Activated B cell treated with CpG ODN at 0.5 μM for 24 hours (primary cell): ENCODE results near the gene HDHD2. TPM values are rescaled to one million over a fixed set of nuclear protein-coding genes. Genes with fewer than 3 reads are reported as not detected.

Source experiments
- ATAC-seq: fragments of 200-7000 bp; cut with Tn5 transposase; one replicate; pipeline ENCODE4 v1.10.0; 2021; ENCODE audit warnings: low read depth, mild to moderate bottlenecking, moderate library complexity
- CTCF ChIA-PET: fragments of 350-600 bp; sonication (Branson Sonifier 250); formaldehyde crosslinking; loops from one replicate; lab custom pipeline; 2021; ENCODE audit warnings: antibody characterized with exemption; lab: Charles Lee
- POLR2A ChIA-PET: fragments of 350-600 bp; sonication (Branson Sonifier 250); formaldehyde crosslinking; loops from one replicate; lab custom pipeline; 2021; ENCODE audit warnings: antibody characterized with exemption; lab: Charles Lee
- DNase-seq: peaks from one replicate; pipeline ENCODE4 v3.0.0; 2022
- H3K27ac Mint-ChIP-seq: one replicate; pipeline ENCODE4 v1.8.0; 2020; ENCODE audit warnings: mixed read lengths
- H3K27me3 Mint-ChIP-seq: one replicate; pipeline ENCODE4 v1.8.0; 2021; ENCODE audit warnings: mixed read lengths
- H3K36me3 Mint-ChIP-seq: one replicate; pipeline ENCODE4 v1.8.0; 2021; ENCODE audit warnings: low read depth, mixed read lengths
- H3K4me1 Mint-ChIP-seq: one replicate; pipeline ENCODE4 v1.8.0; 2021; ENCODE audit warnings: mixed read lengths
- H3K4me3 Mint-ChIP-seq: one replicate; pipeline ENCODE4 v1.8.0; 2020; ENCODE audit warnings: mild to moderate bottlenecking, mixed read lengths
- H3K9me3 Mint-ChIP-seq: one replicate; pipeline ENCODE4 v1.8.0; 2020; ENCODE audit warnings: mixed read lengths
- intact Hi-C: fragments of 100-400 bp; cut with micrococcal nuclease; formaldehyde crosslinking; loops from one replicate; pipeline ENCODE4 v1.15.1; 2024
- total RNA-seq: library from RNA; stranded (reverse); gene quantifications from 2 replicates; pipeline ENCODE4 v1.2.3, GENCODE V29; 2022
- TF ChIP-seq, protein P1 (sequence below): fragments of 200-600 bp; IDR thresholded peaks from one replicate; pipeline ENCODE4 v1.8.0; 2022; ENCODE audit warnings: antibody characterized with exemption, mild to moderate bottlenecking

HDHD2 gene
- total RNA-seq, 1 donor from 2014 or later = 38.8 TPM

DNA sequence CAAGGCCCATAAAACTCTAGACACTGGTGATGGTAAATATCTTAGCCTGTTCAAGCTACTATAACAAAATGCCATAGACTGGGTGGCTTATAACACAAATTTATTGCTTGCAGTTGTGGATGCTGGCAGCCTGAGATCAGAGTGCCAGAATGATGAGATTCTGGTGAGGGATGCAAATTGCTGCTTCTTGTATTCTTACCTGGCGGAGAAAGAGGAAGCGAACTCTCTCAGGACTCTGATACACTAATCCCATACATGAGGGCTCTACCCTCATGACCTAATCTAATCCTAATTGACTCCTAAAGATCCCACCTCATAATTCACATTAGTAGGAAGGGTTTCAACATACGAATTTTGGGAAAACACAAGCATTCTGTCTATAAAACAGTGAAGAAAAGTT is 30.5 kb upstream of the HDHD2 start:
- H3K9me3 Mint-ChIP-seq = peaks cover 13% of the 10 kb centered on the region
- POLR2A ChIA-PET = no interaction called here
- CTCF ChIA-PET = no interaction called here
- peaks cover 2% of the 10 kb centered on the region for H3K4me1 Mint-ChIP-seq
- TF ChIP-seq, protein P1, sequence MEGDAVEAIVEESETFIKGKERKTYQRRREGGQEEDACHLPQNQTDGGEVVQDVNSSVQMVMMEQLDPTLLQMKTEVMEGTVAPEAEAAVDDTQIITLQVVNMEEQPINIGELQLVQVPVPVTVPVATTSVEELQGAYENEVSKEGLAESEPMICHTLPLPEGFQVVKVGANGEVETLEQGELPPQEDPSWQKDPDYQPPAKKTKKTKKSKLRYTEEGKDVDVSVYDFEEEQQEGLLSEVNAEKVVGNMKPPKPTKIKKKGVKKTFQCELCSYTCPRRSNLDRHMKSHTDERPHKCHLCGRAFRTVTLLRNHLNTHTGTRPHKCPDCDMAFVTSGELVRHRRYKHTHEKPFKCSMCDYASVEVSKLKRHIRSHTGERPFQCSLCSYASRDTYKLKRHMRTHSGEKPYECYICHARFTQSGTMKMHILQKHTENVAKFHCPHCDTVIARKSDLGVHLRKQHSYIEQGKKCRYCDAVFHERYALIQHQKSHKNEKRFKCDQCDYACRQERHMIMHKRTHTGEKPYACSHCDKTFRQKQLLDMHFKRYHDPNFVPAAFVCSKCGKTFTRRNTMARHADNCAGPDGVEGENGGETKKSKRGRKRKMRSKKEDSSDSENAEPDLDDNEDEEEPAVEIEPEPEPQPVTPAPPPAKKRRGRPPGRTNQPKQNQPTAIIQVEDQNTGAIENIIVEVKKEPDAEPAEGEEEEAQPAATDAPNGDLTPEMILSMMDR = no peak
- DNase-seq (no peak), ATAC-seq (no peak)
- no peak overlapping the region for H3K27ac Mint-ChIP-seq
- H3K36me3 Mint-ChIP-seq = peaks cover 3% of the 10 kb centered on the region
- peaks cover 6% of the 10 kb centered on the region for H3K27me3 Mint-ChIP-seq
- no peak overlapping the region for H3K4me3 Mint-ChIP-seq
- intact Hi-C loops = no loop called here

DNA sequence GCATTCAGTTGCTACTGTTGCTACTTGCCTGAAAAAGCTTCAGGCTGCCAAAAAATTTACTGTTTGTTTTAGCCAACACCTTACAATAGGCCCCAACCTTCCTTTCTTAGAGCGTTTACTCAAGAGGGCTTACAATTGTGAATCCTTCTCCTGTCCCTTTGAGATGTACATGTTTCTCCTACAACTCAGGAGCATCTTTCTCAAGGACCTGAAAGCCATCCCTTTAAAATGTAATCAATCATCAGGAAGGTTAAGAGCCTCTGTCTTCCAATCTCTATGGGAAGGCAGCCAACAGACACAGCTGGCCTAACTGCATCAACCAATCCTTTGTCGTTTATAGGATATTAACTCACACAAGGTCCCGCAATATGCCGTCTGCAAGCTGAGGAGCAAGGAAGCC is 29.2 kb upstream of the HDHD2 start:
- H3K9me3 Mint-ChIP-seq = peaks cover 5% of the 10 kb centered on the region
- H3K36me3 Mint-ChIP-seq = peaks cover 5% of the 10 kb centered on the region
- DNase-seq (no peak), ATAC-seq (no peak)
- no peak overlapping the region for H3K4me3 Mint-ChIP-seq
- POLR2A ChIA-PET = no interaction called here
- no peak overlapping the region for H3K27ac Mint-ChIP-seq
- TF ChIP-seq, protein P1 = no peak
- intact Hi-C loops = no loop called here
- CTCF ChIA-PET = no interaction called here
- peaks cover 2% of the 10 kb centered on the region for H3K4me1 Mint-ChIP-seq
- H3K27me3 Mint-ChIP-seq = peaks cover 6% of the 10 kb centered on the region

DNA sequence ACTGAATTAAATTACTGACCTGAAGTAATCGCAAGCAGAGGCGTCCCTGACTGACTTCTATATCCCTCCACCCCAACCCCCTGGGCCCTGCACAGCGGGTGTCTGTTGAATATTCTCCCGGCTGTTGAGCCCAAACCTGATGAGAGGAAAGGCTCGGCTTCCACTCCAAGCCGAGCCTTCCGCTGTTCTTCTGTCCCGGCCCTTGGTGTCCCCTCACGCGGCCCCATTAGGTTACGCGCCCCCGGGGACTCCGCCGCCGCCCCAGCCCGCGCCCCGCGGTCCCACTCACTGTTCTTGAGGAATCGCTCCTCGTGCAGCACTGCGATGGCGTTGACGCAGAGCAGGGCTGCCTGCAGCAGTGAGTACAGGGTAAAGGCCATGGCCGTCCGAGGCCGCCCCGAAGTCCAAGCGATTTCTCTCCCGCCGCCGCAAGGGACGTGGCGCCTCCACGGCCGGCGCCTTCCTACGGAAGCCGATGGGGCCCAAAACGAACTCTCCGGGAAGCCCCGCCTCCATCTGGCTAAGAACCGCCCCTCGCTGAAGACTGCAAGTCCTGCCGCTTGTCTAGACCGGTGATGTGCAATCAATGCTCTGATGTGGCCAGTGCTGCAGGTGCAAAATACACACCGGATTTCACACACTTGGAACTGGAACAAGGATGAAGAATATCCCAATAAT is 25.7 kb upstream of the HDHD2 start, which contains the start of gene IER3IP1:
Gene IER3IP1 (minus strand): TSS at position 467 of the 678 bp plus-strand sequence. CDS start 87 bp downstream, at position 380.
- Mint-ChIP-seq H3K27ac (peak within 1 kb of the TSS; percentile 73), H3K36me3 (peaks cover 5% of the 10 kb centered on the region), H3K4me3 (no peak within 1 kb of the TSS), H3K4me1 (peaks cover 2% of the 10 kb centered on the region), H3K9me3 (no peaks in the 10 kb centered on the region), H3K27me3 (peaks cover 6% of the 10 kb centered on the region)
- intact Hi-C loops = loop anchor here (1.0 to 2.0 kb wide), 3 partner anchors 13 to 755 kb away; partner anchors contain the start of genes HDHD2 and SMAD2
- DNase-seq (peak; percentile 86), ATAC-seq (peak; percentile 97)
- POLR2A ChIA-PET = no interaction called here
- TF ChIP-seq, protein P1 = no peak
- CTCF ChIA-PET = no interaction called here

DNA sequence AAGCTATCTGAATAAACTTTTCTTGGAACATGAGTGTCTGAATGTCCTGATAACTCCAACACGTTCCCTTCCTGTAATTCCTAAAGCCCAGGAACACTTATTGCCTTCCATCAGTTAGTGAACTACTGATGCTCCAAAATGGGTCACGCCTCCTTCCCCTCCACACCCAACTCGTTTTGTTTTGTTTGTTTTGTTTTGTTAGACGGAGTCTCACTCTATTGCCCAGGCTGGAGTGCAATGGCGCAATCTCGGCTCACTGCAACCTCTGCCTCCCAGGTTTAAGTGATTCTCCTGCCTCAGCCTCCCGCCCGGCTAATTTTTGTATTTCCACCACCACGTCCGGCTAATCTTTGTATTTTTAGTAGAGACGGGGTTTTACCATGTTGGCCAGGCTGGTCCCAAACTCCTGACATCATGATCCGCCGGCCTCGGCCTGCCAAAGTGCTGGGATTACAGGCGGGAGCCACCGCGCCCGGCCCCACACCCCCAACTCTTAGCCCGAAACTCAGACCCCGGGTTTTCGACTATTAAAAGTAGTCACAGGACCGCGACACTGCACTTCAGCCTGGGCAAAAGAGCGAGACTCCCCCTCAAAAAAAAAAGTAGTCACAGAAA is 25.1 kb upstream of the HDHD2 start:
- CTCF ChIA-PET = no interaction called here

More for the DNA sequence above, 25.1 kb upstream of the HDHD2 start:
- TF ChIP-seq, protein P1 = no peak
- Mint-ChIP-seq H3K36me3 (peaks cover 5% of the 10 kb centered on the region), H3K9me3 (no peaks in the 10 kb centered on the region), H3K27me3 (peaks cover 6% of the 10 kb centered on the region), H3K4me3 (no peak overlapping the region), H3K27ac (peak overlapping the region; percentile 47), H3K4me1 (peaks cover 2% of the 10 kb centered on the region)
- ATAC-seq (no peak), DNase-seq (no peak)
- intact Hi-C loops = no loop called here
- POLR2A ChIA-PET = interaction anchor here (1.5 kb wide), 1 partner anchor 25 kb away, joined by 8 read pairs; the partner anchor contains the start of gene HDHD2
